IPS-NIHi7 (cell line): Measurements from ENCODE around the gene RANBP3.
"Not testable (repeated sequence)": the region's sequence is repeated elsewhere in the genome, so short reads cannot be mapped to it uniquely, and the experiment has no call there.

ENCODE experiments used
- DNase-seq: peaks from one replicate; pipeline ENCODE4 v3.0.0; 2012; ENCODE audit warnings: mixed read lengths; ENCODE audit errors: extremely low spot score

RANBP3 gene

GRCh38 chr19:5966215-5966614 lies 11.7 kb downstream of the RANBP3 start:
- no peak for DNase-seq

GRCh38 chr19:5964816-5965565 lies 12.9 kb downstream of the RANBP3 start:
- no peak for DNase-seq

- DNase-seq = no peak
Observed at GRCh38 chr19:5963855-5964254, 14.1 kb downstream of the RANBP3 start.

GRCh38 chr19:5963259-5963658 lies 14.7 kb downstream of the RANBP3 start:
- not testable (repeated sequence) for DNase-seq

- no peak for DNase-seq
Observed at GRCh38 chr19:5961969-5962945, 15.7 kb downstream of the RANBP3 start.

- DNase-seq = not testable (repeated sequence)
Observed at GRCh38 chr19:5961641-5961968, 16.3 kb downstream of the RANBP3 start.

GRCh38 chr19:5960005-5961001 lies 17.6 kb downstream of the RANBP3 start:
- DNase-seq = no peak

GRCh38 chr19:5959260-5960004 lies 18.5 kb downstream of the RANBP3 start:
- no peak for DNase-seq

- DNase-seq = no peak
Observed at GRCh38 chr19:5958851-5959122, 19.2 kb downstream of the RANBP3 start.

GRCh38 chr19:5958074-5958850 lies 19.7 kb downstream of the RANBP3 start:
- DNase-seq = no peak

GRCh38 chr19:5957170-5957569 lies 20.8 kb downstream of the RANBP3 start:
- no peak for DNase-seq

- DNase-seq = no peak
Observed at GRCh38 chr19:5956728-5957127, 21.2 kb downstream of the RANBP3 start.

GRCh38 chr19:5956323-5956722 lies 21.6 kb downstream of the RANBP3 start:
- no peak for DNase-seq

- DNase-seq = no peak
Observed at GRCh38 chr19:5955636-5955935, 22.4 kb downstream of the RANBP3 start.

- no peak for DNase-seq
Observed at GRCh38 chr19:5954293-5954692, 23.6 kb downstream of the RANBP3 start.

- DNase-seq = no peak
Observed at GRCh38 chr19:5953680-5954213, 24.2 kb downstream of the RANBP3 start.

- no peak for DNase-seq
Observed at GRCh38 chr19:5953030-5953589, 24.8 kb downstream of the RANBP3 start.

GRCh38 chr19:5952193-5953029 lies 25.5 kb downstream of the RANBP3 start:
- DNase-seq = no peak

- peak; percentile 68 for DNase-seq
Observed at GRCh38 chr19:5951338-5951861, 26.5 kb downstream of the RANBP3 start.
